ENCODE data around the gene SAA1.

SAA1 gene

DNA sequence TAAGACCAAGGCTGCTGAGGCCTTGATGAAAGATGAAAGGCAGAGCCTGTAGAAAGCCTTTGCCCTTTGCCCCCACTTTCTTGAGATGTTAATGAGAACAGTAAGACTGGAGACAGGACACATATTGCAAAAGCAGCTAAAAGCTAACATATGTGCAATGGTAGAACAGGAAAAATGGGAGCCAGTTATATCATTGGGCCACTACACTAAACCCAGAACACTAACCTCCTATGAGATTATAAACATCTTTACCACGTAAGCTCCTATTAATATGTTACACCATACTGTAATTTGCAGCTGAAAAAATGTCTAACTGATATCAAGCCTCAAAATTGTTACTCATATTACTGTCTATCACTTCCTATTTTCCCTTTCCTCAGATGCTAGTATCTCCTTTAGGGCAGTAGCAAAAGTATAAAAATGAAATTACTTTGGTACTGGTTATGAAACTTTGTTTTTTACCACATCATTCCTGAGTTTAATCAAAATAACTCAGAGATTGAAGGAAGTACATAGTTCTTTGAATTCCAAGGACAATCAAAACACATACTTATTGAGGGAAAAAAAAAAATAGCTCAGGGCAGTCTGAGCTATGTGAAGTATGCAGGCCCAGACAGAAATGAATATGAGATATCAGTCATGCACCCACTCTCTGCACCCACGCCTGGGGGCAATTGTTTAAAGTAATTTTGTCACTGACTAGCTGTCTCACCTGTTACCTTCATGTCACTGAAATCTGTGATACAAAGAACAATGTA lies 46.8 kb downstream of the SAA1 start:
- no peak for DNase-seq

DNA sequence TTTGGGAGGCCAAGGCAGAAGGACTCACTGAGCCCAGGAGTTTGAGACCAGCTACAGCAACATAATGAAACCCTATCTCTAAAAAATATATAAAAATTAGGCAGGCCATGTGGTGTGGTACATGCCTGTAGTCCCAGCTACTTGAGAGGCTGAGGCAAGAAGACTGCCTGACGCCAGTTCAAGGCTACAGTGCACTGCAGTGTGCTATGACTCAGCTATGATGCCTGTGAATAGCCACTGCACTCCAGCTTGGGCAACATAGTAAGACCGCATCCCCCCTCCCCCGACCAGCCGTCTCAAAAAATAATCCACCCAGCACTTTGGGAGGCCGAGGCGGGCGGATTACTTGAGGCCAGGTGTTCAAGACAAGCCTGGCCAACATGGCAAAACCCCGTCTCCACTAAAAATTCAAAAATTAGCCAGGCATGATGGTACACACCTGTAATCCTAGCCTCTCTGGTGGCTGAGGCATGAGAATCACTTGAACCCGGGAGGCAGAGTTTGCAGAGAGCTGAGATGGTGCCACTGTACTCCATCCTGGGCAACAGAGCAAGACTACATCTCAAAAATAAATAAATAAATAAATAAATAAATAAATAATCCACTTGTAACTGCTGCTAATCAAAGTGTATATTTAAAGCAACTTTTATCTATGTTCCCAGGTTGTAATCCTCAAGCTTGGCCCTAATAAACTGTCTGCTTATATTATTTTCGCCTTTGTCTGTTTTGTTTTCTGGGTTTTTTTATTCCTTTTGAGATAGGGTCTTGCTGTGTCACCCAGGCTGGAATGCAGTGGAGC lies 48.1 kb downstream of the SAA1 start:
- DNase-seq, result no peak

DNA sequence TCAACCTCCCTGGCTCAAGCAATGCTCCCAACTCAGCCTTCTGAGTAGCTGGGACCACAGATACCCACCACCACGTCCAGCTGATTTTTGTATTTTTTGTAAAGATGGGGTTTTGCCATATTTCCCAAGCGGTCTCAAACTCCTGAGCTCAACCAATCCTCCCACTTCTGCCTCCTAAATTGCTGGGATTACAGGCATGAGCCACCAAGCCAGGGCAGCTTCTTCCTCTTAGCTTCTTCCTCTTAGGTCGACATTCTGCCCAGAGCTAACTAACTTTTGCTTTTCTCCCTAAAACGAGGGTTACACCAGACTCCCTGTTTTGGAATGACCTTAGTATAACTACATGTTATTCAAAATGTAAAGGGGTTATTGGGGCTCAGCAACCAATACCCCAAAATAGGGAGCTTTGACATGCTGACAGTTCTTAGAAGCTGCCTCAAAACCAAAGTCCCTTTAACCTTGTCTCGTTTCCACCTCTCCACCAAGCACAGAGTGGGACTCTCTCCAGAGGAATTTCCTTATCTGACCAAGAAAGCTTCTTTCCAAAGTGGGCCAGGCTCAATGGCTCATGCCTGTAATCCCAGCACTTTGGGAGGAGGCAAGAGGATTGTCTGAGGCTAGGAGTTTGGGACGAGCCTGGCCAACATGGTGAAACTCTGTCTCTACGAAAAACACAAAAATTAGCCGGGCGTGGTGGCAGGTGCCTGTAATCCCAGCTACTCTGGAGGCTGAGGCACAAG lies 48.9 kb downstream of the SAA1 start:
- no peak for DNase-seq

DNA sequence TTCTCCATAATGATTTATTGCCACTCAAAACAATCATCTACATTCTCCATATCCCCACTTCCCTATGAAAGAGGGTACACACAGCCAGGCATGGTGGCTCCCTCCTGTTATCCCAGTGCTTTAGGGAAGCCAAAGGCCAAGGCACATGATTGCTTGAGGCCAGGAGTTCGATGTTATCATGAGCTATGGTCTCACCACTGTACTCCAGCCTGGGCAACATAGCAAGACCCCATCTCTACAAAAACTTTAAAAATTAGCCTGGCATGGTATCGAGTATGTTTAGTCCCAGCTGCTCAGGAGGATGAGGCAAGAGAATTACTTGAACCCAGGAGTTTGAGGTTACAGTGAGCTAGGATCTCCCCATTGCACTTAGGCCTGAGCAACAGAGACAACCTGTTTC lies 49.8 kb downstream of the SAA1 start:
- DNase-seq, result no peak

DNA sequence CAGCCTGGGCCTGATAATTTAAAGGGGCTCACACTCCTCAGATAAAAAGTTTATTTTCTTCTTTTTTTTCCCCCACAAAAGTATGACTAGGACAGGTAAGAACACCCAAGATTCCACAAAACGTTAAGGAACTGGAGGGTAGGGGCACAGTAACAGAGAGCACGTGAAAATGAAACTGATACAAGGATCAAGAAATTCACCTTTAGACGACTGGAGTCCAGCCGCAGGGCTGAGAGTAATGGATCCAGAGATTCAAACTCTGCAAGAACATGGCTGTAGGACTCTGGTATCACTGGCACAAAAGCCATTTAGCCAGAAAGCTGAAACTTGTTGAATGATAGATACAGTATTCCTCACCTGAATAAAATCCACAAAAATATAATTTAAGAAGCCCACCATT lies 51.5 kb downstream of the SAA1 start:
- DNase-seq, result no peak
